ENCODE results near the gene RIMBP2.

RIMBP2 gene

DNA sequence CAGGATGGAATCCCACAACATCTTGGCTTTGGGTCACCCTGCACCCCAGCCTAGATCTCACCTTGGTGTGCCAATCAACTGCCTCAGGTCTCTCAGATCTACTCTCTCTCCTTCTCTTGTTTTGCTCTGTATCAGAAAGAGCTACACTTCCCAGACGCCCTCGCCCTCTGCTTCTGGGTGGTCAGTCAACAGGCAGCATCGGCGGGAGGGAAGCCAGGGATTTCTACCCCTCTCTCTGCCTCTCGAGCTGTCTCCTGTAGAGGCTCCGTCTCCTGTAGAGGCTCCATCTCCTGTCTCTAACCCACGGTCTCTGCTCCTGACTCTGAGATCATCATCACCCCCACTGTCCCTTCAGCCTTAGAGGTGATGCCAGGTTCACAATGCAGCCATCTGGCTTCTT is 226.8 kb downstream of the RIMBP2 start:
- TF ChIP-seq POLR2A (IDR thresholded peaks at IDR 0.05; ENCODE audit: low read depth, low read length) (no peak), POLR2AphosphoS5 (IDR thresholded peaks at IDR 0.05; ENCODE audit: low read depth, low read length) (no peak), TAF1 (IDR thresholded peaks at IDR 0.05; ENCODE audit: borderline replicate concordance, low read depth, low read length) (no peak)
- no peak for FAIRE-seq
- no peak for DNase-seq (ENCODE audit: insufficient read length)

DNA sequence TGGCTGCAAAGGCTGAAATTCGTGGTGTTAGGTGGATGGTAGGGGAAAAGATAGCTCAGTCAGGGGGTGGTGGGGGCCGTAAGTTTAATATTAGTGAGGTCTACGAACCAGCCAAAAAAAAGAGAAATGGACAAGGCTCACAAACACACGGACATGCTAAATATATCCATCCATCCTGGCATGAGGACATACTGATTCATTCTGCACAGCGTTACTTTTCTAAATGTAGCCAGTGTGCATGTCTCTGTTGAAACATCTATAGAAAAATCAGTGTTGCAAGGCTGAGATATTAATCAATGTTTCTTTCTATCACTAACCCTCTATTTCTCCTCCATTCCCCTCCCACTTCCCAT is 227.8 kb downstream of the RIMBP2 start:
- no peak for TF ChIP-seq POLR2A (IDR thresholded peaks at IDR 0.05; ENCODE audit: low read depth, low read length)
- no peak for TF ChIP-seq POLR2AphosphoS5 (IDR thresholded peaks at IDR 0.05; ENCODE audit: low read depth, low read length)
- TF ChIP-seq TAF1 (IDR thresholded peaks at IDR 0.05; ENCODE audit: borderline replicate concordance, low read depth, low read length), result no peak
- FAIRE-seq, result no peak
- no peak for DNase-seq (ENCODE audit: insufficient read length)

DNA sequence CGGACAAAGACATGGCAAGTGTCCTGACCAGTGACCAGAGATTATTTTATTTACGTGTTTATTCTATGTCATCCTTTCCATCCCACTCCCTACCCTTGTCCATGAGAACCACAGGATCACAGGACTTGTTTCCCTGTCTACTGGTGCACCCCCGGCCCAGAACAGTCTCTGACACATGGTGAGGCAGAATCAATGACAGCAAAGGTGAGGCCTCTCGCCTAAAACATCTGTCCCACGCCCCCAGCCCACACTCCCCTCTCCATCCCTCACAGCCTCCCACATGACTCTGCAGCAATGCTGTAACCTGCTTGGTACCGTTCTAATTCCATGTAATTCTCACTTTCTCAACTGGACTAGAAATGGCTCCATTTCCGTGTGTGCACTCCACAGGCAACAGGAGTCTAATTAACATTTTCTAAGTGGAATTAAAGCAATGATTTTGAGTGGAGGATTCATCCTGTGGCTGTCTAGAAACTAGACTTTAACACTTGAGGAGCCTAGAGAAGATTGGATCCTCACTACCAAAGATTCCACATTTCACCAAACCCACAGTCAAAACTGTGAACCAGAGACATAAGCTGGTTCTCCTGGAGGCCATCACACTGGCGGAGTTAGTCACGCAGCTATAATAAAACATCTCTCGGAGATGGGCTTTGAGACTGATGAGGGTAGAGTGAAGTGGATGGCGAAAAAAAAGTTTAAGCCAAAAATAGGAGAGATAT is 228.3 kb downstream of the RIMBP2 start:
- TF ChIP-seq POLR2A (IDR thresholded peaks at IDR 0.05; ENCODE audit: low read depth, low read length), result no peak
- no peak for TF ChIP-seq POLR2AphosphoS5 (IDR thresholded peaks at IDR 0.05; ENCODE audit: low read depth, low read length)
- TF ChIP-seq TAF1 (IDR thresholded peaks at IDR 0.05; ENCODE audit: borderline replicate concordance, low read depth, low read length), result no peak
- FAIRE-seq (no peak), DNase-seq (ENCODE audit: insufficient read length) (no peak)

DNA sequence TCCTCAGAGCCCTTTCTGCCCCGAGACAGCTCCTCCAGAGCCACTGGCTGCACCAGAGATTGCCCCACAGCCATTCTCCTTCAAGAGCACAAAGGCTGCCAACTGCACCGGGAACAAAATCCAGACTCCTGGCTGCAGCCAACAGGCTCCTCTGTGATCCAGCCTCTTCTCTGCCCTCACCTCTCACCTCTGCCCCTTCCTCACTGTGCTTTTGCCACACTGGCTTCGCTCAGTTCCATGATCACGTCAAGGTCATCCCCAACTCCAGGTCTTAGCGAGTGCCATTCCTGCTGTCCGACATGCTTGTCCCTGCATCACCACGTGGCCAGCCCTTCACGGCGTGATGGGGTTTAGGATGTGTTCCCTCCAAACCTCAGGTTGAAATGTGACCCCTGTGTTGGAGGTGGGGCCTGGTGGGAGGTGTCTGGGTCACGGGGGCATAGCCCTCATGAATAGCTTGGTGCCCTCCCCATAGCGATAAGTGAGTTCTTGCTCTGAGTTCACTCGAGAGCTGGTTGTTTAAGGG is 229.1 kb downstream of the RIMBP2 start:
- DNase-seq (ENCODE audit: insufficient read length) (no peak), FAIRE-seq (no peak)
- TF ChIP-seq POLR2AphosphoS5 (IDR thresholded peaks at IDR 0.05; ENCODE audit: low read depth, low read length), result no peak

DNA sequence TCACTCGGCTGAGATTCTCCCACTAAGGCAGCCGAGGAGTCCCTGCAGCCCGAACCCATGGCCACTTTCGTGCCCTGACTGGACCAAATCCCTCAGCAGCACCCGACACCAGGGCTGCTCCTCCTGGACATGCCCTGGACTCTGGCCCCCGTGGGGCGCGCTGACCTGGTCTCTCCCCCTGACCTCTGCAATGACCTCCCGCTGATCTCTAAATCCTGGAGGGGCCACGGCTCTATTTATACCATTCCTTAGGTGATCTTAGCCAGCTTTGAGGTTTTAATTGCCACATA is 230.0 kb downstream of the RIMBP2 start:
- FAIRE-seq (no peak), DNase-seq (ENCODE audit: insufficient read length) (no peak)
- TF ChIP-seq POLR2A (IDR thresholded peaks at IDR 0.05; ENCODE audit: low read depth, low read length) (no peak), POLR2AphosphoS5 (IDR thresholded peaks at IDR 0.05; ENCODE audit: low read depth, low read length) (no peak), TAF1 (IDR thresholded peaks at IDR 0.05; ENCODE audit: borderline replicate concordance, low read depth, low read length) (no peak)

DNA sequence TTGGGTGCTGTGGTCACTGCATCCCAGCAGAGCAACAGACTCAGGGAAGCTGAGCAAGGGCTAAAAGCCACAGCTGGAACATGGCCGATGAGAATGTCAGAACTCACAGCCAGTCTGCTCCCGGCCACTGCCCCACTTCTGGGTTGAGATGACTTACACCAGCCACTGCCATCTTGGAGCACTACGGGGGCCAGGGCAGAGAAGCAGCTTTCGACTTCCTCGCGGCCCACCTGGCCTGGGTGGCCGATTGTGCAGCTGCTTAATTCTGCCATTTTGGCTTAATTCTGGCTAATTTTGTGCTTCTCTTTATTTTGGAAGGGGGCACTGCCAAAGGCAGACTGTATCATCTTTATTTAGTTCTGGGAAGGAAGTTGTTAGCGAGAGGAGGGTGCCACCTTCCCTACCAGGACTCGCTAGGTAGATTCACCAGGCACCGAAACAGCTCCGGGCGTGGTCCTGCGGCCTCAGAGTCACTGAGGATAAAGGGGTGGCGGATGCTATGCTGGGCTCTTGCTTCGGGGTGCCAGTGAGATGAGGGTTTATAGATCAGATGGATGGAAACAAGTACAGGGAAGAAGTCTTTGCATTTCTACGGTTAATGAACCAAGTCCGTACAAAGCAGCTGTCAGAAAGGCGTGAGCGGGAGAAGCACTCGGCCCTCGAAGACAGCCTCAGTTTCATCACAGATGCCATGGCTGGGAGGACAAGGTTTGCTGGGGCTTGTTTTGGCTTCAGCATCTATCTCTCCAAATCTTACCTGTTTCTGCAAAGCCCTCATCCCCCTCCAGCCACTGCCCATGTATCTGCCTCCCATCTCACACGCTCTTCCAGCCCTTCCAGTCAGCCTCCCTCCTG is 230.6 kb downstream of the RIMBP2 start:
- DNase-seq (ENCODE audit: insufficient read length) (no peak), FAIRE-seq (no peak)
- no peak for TF ChIP-seq POLR2A (IDR thresholded peaks at IDR 0.05; ENCODE audit: low read depth, low read length)
- no peak for TF ChIP-seq TAF1 (IDR thresholded peaks at IDR 0.05; ENCODE audit: borderline replicate concordance, low read depth, low read length)
- no peak for TF ChIP-seq POLR2AphosphoS5 (IDR thresholded peaks at IDR 0.05; ENCODE audit: low read depth, low read length)

DNA sequence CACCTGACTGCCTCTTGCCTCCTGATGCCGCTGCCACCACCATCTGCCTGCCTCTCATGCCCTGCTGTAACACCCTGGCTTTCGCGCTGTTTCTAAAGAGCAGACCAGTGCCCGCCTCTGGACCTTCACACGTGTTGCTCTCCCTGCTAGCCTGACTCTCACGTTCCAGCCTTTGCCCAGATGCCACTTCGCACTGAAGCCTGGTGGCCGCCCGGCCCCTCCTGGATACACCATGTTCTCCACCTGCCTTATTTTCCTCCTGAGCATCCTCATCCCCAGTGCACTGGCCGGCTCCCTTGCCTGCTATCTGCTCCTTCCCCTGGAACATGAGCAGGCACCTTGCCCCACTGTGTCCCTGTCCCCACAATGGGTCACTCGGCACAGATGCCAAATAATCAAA is 231.9 kb downstream of the RIMBP2 start:
- no peak for TF ChIP-seq TAF1 (IDR thresholded peaks at IDR 0.05; ENCODE audit: borderline replicate concordance, low read depth, low read length)
- no peak for TF ChIP-seq POLR2A (IDR thresholded peaks at IDR 0.05; ENCODE audit: low read depth, low read length)
- TF ChIP-seq POLR2AphosphoS5 (IDR thresholded peaks at IDR 0.05; ENCODE audit: low read depth, low read length), result no peak
- DNase-seq (ENCODE audit: insufficient read length), result no peak
- FAIRE-seq, result no peak

DNA sequence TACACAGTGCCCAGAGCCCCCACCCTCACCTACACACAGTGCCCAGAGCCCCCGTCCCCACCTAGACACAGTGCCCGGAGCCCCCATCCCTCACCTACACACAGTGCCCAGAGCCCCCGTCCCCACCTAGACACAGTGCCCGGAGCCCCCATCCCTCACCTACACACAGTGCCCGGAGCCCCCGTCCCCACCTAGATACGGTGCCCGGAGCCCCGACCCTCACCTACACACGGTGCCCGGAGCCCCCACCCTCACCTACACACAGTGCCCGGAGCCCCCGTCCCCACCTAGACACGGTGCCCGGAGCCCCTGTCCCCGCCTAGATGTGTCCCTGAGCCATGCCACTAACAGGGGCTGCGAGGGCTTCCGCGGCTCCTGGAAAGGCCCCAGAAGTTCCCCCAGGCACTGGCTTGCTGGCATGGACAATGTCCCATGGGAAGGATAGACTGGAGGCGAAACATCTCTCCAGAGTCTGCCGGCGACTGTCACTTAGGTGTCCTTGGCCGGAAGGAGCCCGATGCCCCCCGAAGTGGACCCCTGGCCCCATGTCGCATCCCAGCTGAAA is 232.4 kb downstream of the RIMBP2 start:
- TF ChIP-seq POLR2A (IDR thresholded peaks at IDR 0.05; ENCODE audit: low read depth, low read length), result no peak
- no peak for TF ChIP-seq POLR2AphosphoS5 (IDR thresholded peaks at IDR 0.05; ENCODE audit: low read depth, low read length)
- no peak for TF ChIP-seq TAF1 (IDR thresholded peaks at IDR 0.05; ENCODE audit: borderline replicate concordance, low read depth, low read length)
- DNase-seq (ENCODE audit: insufficient read length) (no peak), FAIRE-seq (no peak)

DNA sequence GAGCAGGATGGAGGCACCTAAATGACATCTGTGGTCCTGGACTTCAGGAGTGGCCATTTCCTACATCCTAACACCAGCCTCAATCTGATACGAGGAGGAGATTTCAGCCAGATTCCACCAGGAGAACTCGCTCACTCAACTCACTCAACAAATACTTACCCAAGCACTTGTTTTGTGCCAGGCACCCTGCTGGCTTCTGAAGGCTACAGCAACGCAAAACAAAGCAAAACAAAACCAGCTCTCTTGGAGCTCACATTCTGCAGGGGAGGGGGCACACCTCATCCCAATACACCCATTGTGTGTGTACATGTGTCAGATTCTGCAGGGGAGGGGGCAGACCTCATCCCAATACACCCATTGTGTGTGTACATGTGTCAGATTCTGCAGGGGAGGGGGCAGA is 233.7 kb downstream of the RIMBP2 start:
- TF ChIP-seq POLR2AphosphoS5 (IDR thresholded peaks at IDR 0.05; ENCODE audit: low read depth, low read length), result no peak
- TF ChIP-seq POLR2A (IDR thresholded peaks at IDR 0.05; ENCODE audit: low read depth, low read length), result no peak
- TF ChIP-seq TAF1 (IDR thresholded peaks at IDR 0.05; ENCODE audit: borderline replicate concordance, low read depth, low read length), result no peak
- FAIRE-seq, result no peak
- no peak for DNase-seq (ENCODE audit: insufficient read length)

DNA sequence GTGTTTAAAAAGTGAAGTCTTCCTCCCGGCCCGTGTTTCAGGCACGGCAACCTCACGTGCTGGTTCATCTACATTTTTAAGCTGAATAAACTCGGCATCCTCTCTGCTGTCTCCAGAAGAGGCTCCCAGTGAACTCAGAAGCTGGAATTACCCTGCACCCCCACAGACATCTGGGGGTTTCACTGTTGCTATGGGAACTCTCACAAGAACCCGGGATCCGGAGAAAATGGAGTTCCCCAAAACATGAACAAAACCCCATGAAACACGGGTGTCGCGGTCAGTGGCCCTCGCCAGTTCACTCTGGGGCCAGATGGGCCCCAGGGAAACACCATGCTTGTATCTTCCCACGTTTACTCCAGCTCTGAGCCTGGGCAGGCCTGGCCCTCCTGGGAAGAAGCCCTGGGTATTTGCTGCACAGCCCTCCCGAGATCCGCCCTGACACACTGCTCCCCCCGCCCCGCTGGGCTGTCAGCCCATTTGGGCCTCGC is 234.7 kb downstream of the RIMBP2 start:
- DNase-seq (ENCODE audit: insufficient read length) (no peak), FAIRE-seq (no peak)
- TF ChIP-seq TAF1 (IDR thresholded peaks at IDR 0.05; ENCODE audit: borderline replicate concordance, low read depth, low read length) (no peak), POLR2AphosphoS5 (IDR thresholded peaks at IDR 0.05; ENCODE audit: low read depth, low read length) (no peak), POLR2A (IDR thresholded peaks at IDR 0.05; ENCODE audit: low read depth, low read length) (no peak)

DNA sequence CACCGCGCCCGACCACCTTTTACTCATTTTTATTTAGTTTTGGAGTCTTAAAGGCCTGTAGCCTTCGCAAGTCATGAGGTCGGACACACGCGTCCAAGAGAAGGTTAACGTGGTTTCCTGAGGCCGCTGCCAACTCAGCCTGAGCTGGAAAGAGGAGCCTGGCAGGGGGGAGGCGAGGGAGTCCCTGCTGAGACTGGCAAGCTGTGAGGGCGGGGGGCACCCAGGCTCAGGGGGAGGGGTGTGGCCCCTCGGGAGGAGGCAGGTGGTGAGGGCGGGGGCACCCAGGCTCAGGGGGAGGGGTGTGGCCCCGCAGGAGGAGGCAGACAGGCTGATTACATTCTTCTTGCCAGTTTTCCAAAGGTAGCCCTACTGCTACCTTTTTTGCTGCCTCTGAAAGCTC is 235.2 kb downstream of the RIMBP2 start:
- FAIRE-seq (no peak), DNase-seq (ENCODE audit: insufficient read length) (no peak)
- TF ChIP-seq TAF1 (IDR thresholded peaks at IDR 0.05; ENCODE audit: borderline replicate concordance, low read depth, low read length), result no peak

DNA sequence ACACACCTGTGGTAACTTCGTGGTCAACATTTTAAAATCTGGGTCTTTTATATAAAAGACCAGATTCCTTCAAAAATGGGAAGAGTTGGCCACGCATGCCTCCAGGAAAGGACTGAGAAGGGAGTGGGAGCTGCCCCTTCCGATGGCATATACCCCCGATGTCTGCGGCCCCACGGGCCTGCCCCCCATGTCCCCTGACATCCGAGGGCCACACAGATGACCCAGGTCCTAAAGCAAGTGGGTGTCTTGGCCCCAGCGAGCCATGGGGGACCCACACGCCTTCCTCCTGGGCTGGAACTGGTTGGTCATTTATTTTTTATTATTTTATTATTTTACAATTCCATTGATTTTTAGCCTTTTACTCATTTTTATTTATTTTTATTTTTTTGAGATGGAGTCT is 235.9 kb downstream of the RIMBP2 start:
- no peak for FAIRE-seq
- DNase-seq (ENCODE audit: insufficient read length), result no peak
- no peak for TF ChIP-seq TAF1 (IDR thresholded peaks at IDR 0.05; ENCODE audit: borderline replicate concordance, low read depth, low read length)
- no peak for TF ChIP-seq POLR2AphosphoS5 (IDR thresholded peaks at IDR 0.05; ENCODE audit: low read depth, low read length)
- TF ChIP-seq POLR2A (IDR thresholded peaks at IDR 0.05; ENCODE audit: low read depth, low read length), result no peak

Data from GM12892 (cell line).